DND-41 (cell line): ENCODE data around the gene ANKS1A.

Source experiments
- CTCF ChIP-seq: IDR thresholded peaks from 2 replicates; pipeline ENCODE4 v1.5.1; 2012; ENCODE audit warnings: borderline replicate concordance, low read length, moderate library complexity, mild to moderate bottlenecking; ENCODE audit not compliant: poor library complexity, severe bottlenecking; ENCODE audit errors: extremely low read depth
- EZH2 ChIP-seq: IDR thresholded peaks from 3 replicates; pipeline ENCODE4 v1.6.1; 2012; ENCODE audit warnings: borderline replicate concordance, low read depth, mild to moderate bottlenecking, moderate library complexity, low read length, inconsistent platforms; ENCODE audit not compliant: severe bottlenecking

GRCh38 chr6:35054743-35055130 is 165.7 kb downstream of the ANKS1A start:
- TF ChIP-seq CTCF (no peak), EZH2 (no peak)
